ENCODE measurements around the gene RASGRP3. TPM values are rescaled to one million over a fixed set of nuclear protein-coding genes. Genes with fewer than 3 reads are reported as not detected.

Gene RASGRP3
- total and polyA plus RNA-seq, 10 donors, result 13.2 to 68.1 (median 44.5) TPM

DNA sequence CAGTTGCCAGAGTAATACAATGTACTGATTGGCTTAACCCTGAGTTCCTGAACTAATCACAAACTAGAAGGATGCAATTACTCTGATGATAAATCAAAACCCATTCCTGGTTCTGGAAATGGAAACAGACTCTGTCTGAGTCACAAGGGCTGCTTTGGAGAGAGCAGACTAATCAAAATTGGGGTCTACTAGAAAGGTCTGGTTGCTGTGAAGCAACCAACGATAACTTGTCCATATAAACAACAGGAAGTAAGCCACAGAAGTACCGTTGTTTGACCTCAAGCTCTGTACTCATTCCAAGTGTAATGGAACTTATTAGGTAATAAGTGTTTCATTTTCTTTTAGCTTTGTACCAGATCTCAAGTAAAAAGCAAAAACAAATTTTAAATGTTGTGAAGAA, 49.7 kb downstream of the RASGRP3 start:
- Histone ChIP-seq H3K9me3 (no peaks in the 10 kb centered on the region), H3K36me3 (peaks cover 0 to 54% (median 2%) of the 10 kb centered on the region in 6 donors), H3K4me1 (peaks cover 0 to 50% (median 18%) of the 10 kb centered on the region in 6 donors), H3K27me3 (replicated peaks in 1 of 7) (no peaks in the 10 kb centered on the region), H3K4me3 (no peak overlapping the region), H3K27ac (peak overlapping the region in 3 of 8 donors; percentile 1 to 43 (median 26))
- DNase-seq, result no peak
- TF ChIP-seq, protein P1, sequence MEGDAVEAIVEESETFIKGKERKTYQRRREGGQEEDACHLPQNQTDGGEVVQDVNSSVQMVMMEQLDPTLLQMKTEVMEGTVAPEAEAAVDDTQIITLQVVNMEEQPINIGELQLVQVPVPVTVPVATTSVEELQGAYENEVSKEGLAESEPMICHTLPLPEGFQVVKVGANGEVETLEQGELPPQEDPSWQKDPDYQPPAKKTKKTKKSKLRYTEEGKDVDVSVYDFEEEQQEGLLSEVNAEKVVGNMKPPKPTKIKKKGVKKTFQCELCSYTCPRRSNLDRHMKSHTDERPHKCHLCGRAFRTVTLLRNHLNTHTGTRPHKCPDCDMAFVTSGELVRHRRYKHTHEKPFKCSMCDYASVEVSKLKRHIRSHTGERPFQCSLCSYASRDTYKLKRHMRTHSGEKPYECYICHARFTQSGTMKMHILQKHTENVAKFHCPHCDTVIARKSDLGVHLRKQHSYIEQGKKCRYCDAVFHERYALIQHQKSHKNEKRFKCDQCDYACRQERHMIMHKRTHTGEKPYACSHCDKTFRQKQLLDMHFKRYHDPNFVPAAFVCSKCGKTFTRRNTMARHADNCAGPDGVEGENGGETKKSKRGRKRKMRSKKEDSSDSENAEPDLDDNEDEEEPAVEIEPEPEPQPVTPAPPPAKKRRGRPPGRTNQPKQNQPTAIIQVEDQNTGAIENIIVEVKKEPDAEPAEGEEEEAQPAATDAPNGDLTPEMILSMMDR (IDR thresholded peaks at IDR 0.05 in 8 of 11, conservative IDR thresholded peaks at IDR 0.05 in 3 of 11), result no peak
- TF ChIP-seq POLR2AphosphoS5 (IDR thresholded peaks at IDR 0.05), result no peak
- TF ChIP-seq POLR2A (IDR thresholded peaks at IDR 0.05), result no peak
- WGBS, 5 donors, result 2 to 10% (median 6%) methylated on average over 2 of the region's 2 CpGs
- intact Hi-C loops (cut with DNase I; ENCODE audit: low total_unique reads), result no loop called here

DNA sequence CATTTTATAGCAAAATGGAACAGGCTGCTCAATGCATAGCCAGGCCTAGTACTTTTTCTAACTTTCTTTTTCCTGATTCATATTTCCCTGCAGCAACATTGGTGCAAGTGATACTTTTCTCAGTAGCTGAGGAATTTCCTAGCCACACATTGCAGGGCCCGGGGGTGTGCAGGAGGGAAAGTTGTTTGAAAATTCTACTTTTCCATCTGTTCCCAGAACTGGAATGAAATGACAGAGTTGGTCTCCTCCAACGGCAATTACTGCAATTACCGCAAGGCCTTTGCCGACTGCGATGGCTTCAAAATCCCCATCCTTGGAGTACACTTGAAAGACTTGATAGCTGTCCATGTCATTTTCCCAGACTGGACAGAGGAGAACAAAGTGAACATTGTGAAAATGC, 50.5 kb downstream of the RASGRP3 start:
- 92 to 98% (median 96%) methylated on average over 5 of the region's 5 CpGs for WGBS, 5 donors
- intact Hi-C loops (cut with DNase I; ENCODE audit: low total_unique reads), result no loop called here
- H3K27ac ChIP-seq, result peak overlapping the region in 3 of 8 donors; percentile 1 to 89 (median 87)
- no peak overlapping the region for H3K4me3 ChIP-seq
- TF ChIP-seq, protein P1 (IDR thresholded peaks at IDR 0.05 in 8 of 11, conservative IDR thresholded peaks at IDR 0.05 in 3 of 11), result no peak
- TF ChIP-seq POLR2AphosphoS5 (IDR thresholded peaks at IDR 0.05), result no peak
- TF ChIP-seq POLR2A (IDR thresholded peaks at IDR 0.05), result no peak
- peaks cover 0 to 58% (median 19%) of the 10 kb centered on the region in 6 donors for H3K4me1 ChIP-seq
- H3K9me3 ChIP-seq, result no peaks in the 10 kb centered on the region
- no peak for DNase-seq
- H3K27me3 ChIP-seq (replicated peaks in 1 of 7), result no peaks in the 10 kb centered on the region
- peaks cover 0 to 58% (median 2%) of the 10 kb centered on the region in 6 donors for H3K36me3 ChIP-seq

DNA sequence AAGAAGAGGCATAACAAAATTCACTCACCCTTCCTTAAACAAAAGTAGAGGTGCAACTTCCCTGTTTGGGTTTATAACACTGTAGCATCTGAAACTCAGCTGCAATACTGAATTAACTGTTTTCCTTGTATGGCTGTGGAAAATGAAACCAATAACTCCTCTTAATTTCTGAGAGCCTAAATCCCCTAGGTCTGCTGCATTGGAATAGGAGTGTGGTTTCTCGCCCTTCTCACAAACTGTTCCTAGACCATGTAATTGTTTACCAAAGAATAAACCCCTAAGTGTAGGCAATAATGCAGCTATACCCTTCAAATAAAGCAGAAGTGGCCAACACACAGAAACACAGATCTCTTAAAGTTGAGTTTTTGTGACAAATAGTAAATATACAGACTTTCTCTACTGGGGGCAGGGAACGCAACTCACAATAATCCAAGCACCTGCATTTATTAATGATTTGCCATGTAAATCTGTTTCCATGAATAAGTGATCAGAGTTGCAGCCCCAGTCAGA, 52.0 kb downstream of the RASGRP3 start:
- no peak for TF ChIP-seq POLR2A (IDR thresholded peaks at IDR 0.05)
- TF ChIP-seq, protein P1 (IDR thresholded peaks at IDR 0.05 in 8 of 11, conservative IDR thresholded peaks at IDR 0.05 in 3 of 11), result no peak
- TF ChIP-seq POLR2AphosphoS5 (IDR thresholded peaks at IDR 0.05), result no peak
- Histone ChIP-seq H3K27ac (peak overlapping the region in 5 of 8 donors; percentile 60 to 89 (median 78)), H3K36me3 (peaks cover 0 to 50% (median 2%) of the 10 kb centered on the region in 6 donors), H3K4me1 (peaks cover 0 to 74% (median 25%) of the 10 kb centered on the region in 6 donors), H3K4me3 (no peak overlapping the region), H3K27me3 (replicated peaks in 1 of 7) (no peaks in the 10 kb centered on the region), H3K9me3 (no peaks in the 10 kb centered on the region)
- no peak for DNase-seq
- intact Hi-C loops (cut with DNase I; ENCODE audit: low total_unique reads), result no loop called here
- WGBS, 5 donors, result 70 to 88% (median 82%) methylated on average over 2 of the region's 2 CpGs

DNA sequence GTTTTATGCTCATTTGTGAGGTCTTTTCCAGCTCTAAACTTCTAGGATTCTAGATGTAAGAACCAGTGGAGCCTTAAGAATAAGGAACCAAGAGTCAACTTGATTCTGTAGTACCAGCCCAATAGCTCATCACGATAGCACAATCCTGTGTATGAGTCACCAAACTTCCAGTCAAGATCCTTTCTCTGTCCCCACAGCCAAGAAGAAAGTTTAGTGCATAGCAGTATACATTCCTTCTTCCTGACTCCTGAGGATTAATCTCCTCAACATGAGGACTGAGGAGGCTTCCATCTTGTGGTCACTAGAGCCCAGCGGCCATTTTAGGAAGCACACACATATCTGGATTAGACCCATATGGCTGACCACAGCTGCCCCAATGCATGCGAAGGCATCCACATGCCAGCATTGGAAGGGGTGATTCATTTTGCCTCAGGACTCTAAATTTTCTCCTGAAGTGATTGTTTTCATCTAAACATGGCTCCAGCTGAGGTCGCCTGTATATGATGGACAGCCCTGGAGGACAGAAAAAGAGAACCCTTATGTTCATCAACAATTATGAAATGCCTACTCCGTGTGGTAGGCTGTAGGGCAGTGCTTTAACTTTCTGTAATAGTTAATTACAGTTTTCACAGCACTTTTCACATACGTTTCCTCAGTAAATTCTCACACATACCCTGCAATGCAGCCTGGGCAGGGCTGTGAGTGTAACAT, 53.5 kb downstream of the RASGRP3 start:
- Histone ChIP-seq H3K36me3 (peaks cover 0 to 49% (median 6%) of the 10 kb centered on the region in 6 donors), H3K4me3 (no peak overlapping the region), H3K4me1 (peaks cover 0 to 75% (median 25%) of the 10 kb centered on the region in 6 donors), H3K9me3 (no peaks in the 10 kb centered on the region), H3K27ac (peak overlapping the region; percentile 43 to 89 (median 68)), H3K27me3 (replicated peaks in 1 of 7) (no peaks in the 10 kb centered on the region)
- TF ChIP-seq POLR2AphosphoS5 (IDR thresholded peaks at IDR 0.05) (no peak), POLR2A (IDR thresholded peaks at IDR 0.05) (no peak)
- TF ChIP-seq, protein P1 (IDR thresholded peaks at IDR 0.05 in 8 of 11, conservative IDR thresholded peaks at IDR 0.05 in 3 of 11), result no peak
- WGBS, 5 donors, result 70 to 79% (median 76%) methylated on average over 6 of the region's 6 CpGs
- intact Hi-C loops (cut with DNase I; ENCODE audit: low total_unique reads), result no loop called here
- no peak for DNase-seq
